OCI-LY7 (cell line): ENCODE measurements around the gene TMEM50B. TPM values are rescaled to one million over a fixed set of nuclear protein-coding genes. Genes with fewer than 3 reads are reported as not detected.

ENCODE experiments used
- BruUV-seq: library from RNA; stranded (reverse); fragments of 400-500 nt; replicated peaks from 2 replicates; lab custom pipeline; 2021; lab: Mats Ljungman, UMichigan
- CTCF ChIA-PET: fragments of 300-600 bp; sonication (Branson Sonifier 250); formaldehyde crosslinking; loops from one replicate; lab custom pipeline; 2022; ENCODE audit warnings: antibody characterized with exemption; ENCODE audit not compliant: unreplicated experiment; lab: Charles Lee
- POLR2A ChIA-PET: fragments of 300-600 bp; sonication (Branson Sonifier 250); formaldehyde crosslinking; loops from one replicate; lab custom pipeline; 2022; ENCODE audit warnings: antibody characterized with exemption; lab: Charles Lee
- DNase-seq: peaks from one replicate; pipeline ENCODE4 v3.0.0-alpha.2; 2015; ENCODE audit warnings: low spot score
- H2AFZ ChIP-seq: fragments of 200-600 bp; sonication (generic), shearing (Covaris generic); 2 replicates; pipeline ENCODE4 v1.6.1; 2014; ENCODE audit warnings: mild to moderate bottlenecking, antibody characterized with exemption, low read length, moderate library complexity
- H3K27ac ChIP-seq: fragments of 200-600 bp; sonication (generic); 2 replicates; pipeline ENCODE4 v1.5.1; 2014; ENCODE audit warnings: mixed run types, low read depth, mild to moderate bottlenecking, moderate library complexity, low read length, inconsistent platforms; ENCODE audit not compliant: poor library complexity, severe bottlenecking
- H3K36me3 ChIP-seq: fragments of 200-600 bp; sonication (generic); 2 replicates; pipeline ENCODE4 v1.6.1; 2014; ENCODE audit warnings: mild to moderate bottlenecking, antibody characterized with exemption, low read length, moderate library complexity, mixed read lengths; ENCODE audit not compliant: insufficient read depth
- H3K4me1 ChIP-seq: fragments of 200-600 bp; sonication (generic); 2 replicates; pipeline ENCODE4 v1.5.1; 2014; ENCODE audit warnings: mild to moderate bottlenecking, low read length; ENCODE audit not compliant: insufficient read depth, poor library complexity, severe bottlenecking
- H3K4me2 ChIP-seq: fragments of 200-600 bp; sonication (generic); 2 replicates; pipeline ENCODE4 v1.6.1; 2014; ENCODE audit warnings: mild to moderate bottlenecking, low read length
- H3K4me3 ChIP-seq: fragments of 200-600 bp; sonication (generic); 2 replicates; pipeline ENCODE4 v1.5.1; 2014; ENCODE audit warnings: mild to moderate bottlenecking, low read depth, low read length; ENCODE audit not compliant: poor library complexity, severe bottlenecking
- H3K79me2 ChIP-seq: fragments of 200-600 bp; sonication (generic); 2 replicates; pipeline ENCODE4 v1.6.1; 2016; ENCODE audit warnings: low read depth, mild to moderate bottlenecking, low read length, moderate library complexity, mixed read lengths; ENCODE audit not compliant: insufficient read depth
- H3K9me2 ChIP-seq: fragments of 200-600 bp; sonication (generic); 2 replicates; pipeline ENCODE4 v1.6.1; 2016; ENCODE audit warnings: mild to moderate bottlenecking, low read length, mixed read lengths; ENCODE audit not compliant: insufficient read depth
- H3K9me3 ChIP-seq: fragments of 200-600 bp; sonication (generic); 2 replicates; pipeline ENCODE4 v1.6.1; 2014; ENCODE audit warnings: mild to moderate bottlenecking, mixed run types, low read length, mixed read lengths
- H4K20me1 ChIP-seq: fragments of 200-600 bp; sonication (generic); 2 replicates; pipeline ENCODE4 v1.6.1; 2014; ENCODE audit warnings: mild to moderate bottlenecking, antibody characterized with exemption, low read length, moderate library complexity, mixed read lengths; ENCODE audit not compliant: insufficient read depth
- EZH2phosphoT487 ChIP-seq: fragments of 200-600 bp; sonication (generic); IDR thresholded peaks from 2 replicates; pipeline ENCODE4 v1.6.1; 2018; ENCODE audit warnings: low read depth, borderline replicate concordance, mild to moderate bottlenecking, mixed run types, antibody characterized with exemption, low read length, moderate library complexity, mixed read lengths
- intact Hi-C: fragments of 100-400 bp; cut with micrococcal nuclease; formaldehyde crosslinking; loops from one replicate; pipeline ENCODE4 v1.10.0; 2022; ENCODE audit not compliant: unreplicated experiment
- total RNA-seq, 2 experiments: library from RNA; depleted of rRNA in 1 of 2; stranded (reverse); fragments of >200 nt in 1 of 2; shearing (Covaris generic) in 1 of 2; gene quantifications; 2 replicates each; pipeline ENCODE4 v1.2.3, GENCODE V29; 2014 to 2022
- TF ChIP-seq, protein P1 (sequence below): fragments of 200-600 bp; sonication (generic); conservative IDR thresholded peaks from 2 replicates; pipeline ENCODE4 v1.5.1; 2014; ENCODE audit warnings: mild to moderate bottlenecking, antibody characterized with exemption, low read length, moderate library complexity, mixed read lengths

TMEM50B gene
- total RNA-seq, 2 experiments from 2014 or later = 24.4 to 30.3 TPM

DNA sequence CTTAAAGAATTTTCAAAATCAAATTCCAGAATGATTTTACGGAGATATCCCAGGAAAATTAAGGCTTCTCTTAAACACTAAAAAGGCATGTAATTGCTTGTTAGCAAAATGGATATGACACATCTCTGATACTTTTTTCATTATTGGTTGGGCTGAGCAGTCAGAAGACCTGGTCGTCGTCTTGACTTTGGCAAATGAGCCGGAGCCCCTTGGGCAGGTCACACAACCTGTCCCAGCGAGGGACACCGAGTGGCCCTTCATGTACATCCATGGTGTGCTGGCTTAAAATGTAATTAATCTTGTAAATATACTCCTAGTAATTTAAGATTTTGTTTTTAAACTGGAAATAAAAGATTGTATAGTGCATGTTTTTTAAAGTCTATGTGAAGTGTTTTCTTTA, 42.6 kb downstream of the TMEM50B start:
- DNase-seq = no peak
- intact Hi-C loops = no loop called here
- BruUV-seq = TSS peak; percentile 52

DNA sequence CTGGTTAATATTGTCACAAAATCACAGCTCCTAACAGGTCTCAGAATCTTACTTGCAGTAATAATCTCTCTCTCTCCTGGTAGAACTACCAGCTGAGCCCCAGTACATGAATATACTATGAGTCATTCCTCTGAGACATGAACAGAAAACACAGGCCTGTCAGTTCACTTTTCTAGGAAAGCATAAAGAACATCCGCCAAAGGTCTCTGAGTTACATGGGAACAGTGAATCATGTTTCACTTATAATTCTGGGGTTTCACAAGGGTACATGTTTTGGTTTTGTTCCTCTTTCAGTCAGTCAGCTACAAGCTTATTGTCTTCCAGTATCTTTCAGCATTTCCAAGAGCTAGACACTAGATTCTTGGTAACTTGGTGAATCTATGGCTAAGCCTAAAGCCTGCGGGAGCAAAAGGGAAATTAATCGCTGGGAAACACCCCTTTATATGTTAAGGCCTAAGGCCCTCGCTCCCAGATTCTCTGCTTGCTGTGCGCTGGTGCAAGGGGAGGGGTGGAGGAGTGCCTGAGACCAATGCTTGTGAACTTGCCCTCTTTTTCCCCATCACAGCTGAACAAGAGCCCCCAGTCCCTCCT, 44.9 kb downstream of the TMEM50B start:
- intact Hi-C loops = loop anchor here (2.0 kb wide), 1 partner anchor 52 kb away; no protein-coding TSS in a partner anchor
- CTCF ChIA-PET = no interaction called here
- H3K4me2 ChIP-seq = 0 out of 2 replicates have a peak overlapping the region, but pooled peaks have one; percentile 16
- H3K9me2 ChIP-seq = no peaks in the 10 kb centered on the region
- H3K27ac ChIP-seq = peak overlapping the region; percentile 42
- peak; percentile 60 for DNase-seq
- no peak overlapping the region for H2AFZ ChIP-seq
- no peaks in the 10 kb centered on the region for H3K79me2 ChIP-seq
- BruUV-seq = no TSS peak
- POLR2A ChIA-PET = interaction anchor here (0.7 to 1.2 kb wide), 4 partner anchors 28 to 69 kb away, joined by 3 to 6 read pairs (median 4); no protein-coding TSS in a partner anchor
- TF ChIP-seq EZH2phosphoT487 = no peak
- TF ChIP-seq, protein P1, sequence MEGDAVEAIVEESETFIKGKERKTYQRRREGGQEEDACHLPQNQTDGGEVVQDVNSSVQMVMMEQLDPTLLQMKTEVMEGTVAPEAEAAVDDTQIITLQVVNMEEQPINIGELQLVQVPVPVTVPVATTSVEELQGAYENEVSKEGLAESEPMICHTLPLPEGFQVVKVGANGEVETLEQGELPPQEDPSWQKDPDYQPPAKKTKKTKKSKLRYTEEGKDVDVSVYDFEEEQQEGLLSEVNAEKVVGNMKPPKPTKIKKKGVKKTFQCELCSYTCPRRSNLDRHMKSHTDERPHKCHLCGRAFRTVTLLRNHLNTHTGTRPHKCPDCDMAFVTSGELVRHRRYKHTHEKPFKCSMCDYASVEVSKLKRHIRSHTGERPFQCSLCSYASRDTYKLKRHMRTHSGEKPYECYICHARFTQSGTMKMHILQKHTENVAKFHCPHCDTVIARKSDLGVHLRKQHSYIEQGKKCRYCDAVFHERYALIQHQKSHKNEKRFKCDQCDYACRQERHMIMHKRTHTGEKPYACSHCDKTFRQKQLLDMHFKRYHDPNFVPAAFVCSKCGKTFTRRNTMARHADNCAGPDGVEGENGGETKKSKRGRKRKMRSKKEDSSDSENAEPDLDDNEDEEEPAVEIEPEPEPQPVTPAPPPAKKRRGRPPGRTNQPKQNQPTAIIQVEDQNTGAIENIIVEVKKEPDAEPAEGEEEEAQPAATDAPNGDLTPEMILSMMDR = no peak
- H3K4me1 ChIP-seq = peaks cover 31% of the 10 kb centered on the region
- H3K4me3 ChIP-seq = no peak overlapping the region
- no peaks in the 10 kb centered on the region for H3K9me3 ChIP-seq
- no peaks in the 10 kb centered on the region for H4K20me1 ChIP-seq
- H3K36me3 ChIP-seq = peaks cover 89% of the 10 kb centered on the region

More for the DNA sequence above, 42.6 kb downstream of the TMEM50B start:
- Histone ChIP-seq H3K4me1 (peaks cover 48% of the 10 kb centered on the region), H3K36me3 (peaks cover 66% of the 10 kb centered on the region), H3K4me2 (peak overlapping the region; percentile 32), H3K79me2 (no peaks in the 10 kb centered on the region), H4K20me1 (no peaks in the 10 kb centered on the region), H3K4me3 (no peak overlapping the region), H3K27ac (peak overlapping the region; percentile 29), H2AFZ (no peak overlapping the region), H3K9me2 (no peaks in the 10 kb centered on the region), H3K9me3 (no peaks in the 10 kb centered on the region)
- ChIA-PET CTCF (no interaction called here), POLR2A (interaction anchor here (0.6 to 1.9 kb wide), 8 partner anchors 9 to 1769 kb away, joined by 3 to 8 read pairs (median 3); no protein-coding TSS in a partner anchor)
- TF ChIP-seq EZH2phosphoT487 = no peak
- TF ChIP-seq, protein P1 = no peak
